Right kidney (tissue), 9 donors: ENCODE data around the gene EML4.
A peak's percentile ranks its signal among the peaks of the same experiment; 100 is the strongest.
"Not testable (repeated sequence)": the region's sequence is repeated elsewhere in the genome, so short reads cannot be mapped to it uniquely, and the experiment has no call there.

Experiments used
- DNase-seq: peaks from one replicate; pipeline ENCODE4 v3.0.0-alpha.2; 2016
- long read RNA-seq, 8 donors: transcript quantifications; one replicate each; lab custom pipeline, GENCODE V29; 2026

The EML4 gene
- long read RNA-seq, donor 1, full-length matches to known transcripts: 15 of 28 reads
- long read RNA-seq, donor 1, partial matches to known transcripts: 13 of 28 reads
- long read RNA-seq, donor 1, other reads (novel, unspliced or antisense): 0 of 28 reads
- long read RNA-seq, donor 2, full-length matches to known transcripts: 9 of 9 reads
- long read RNA-seq, donor 2, partial matches to known transcripts: 0 of 9 reads
- long read RNA-seq, donor 2, other reads (novel, unspliced or antisense): 0 of 9 reads
- long read RNA-seq, donor 3, full-length matches to known transcripts: 12 of 12 reads
- long read RNA-seq, donor 3, partial matches to known transcripts: 0 of 12 reads
- long read RNA-seq, donor 3, other reads (novel, unspliced or antisense): 0 of 12 reads
- long read RNA-seq, donor 4, full-length matches to known transcripts: 19 of 48 reads
- long read RNA-seq, donor 4, partial matches to known transcripts: 29 of 48 reads
- long read RNA-seq, donor 4, other reads (novel, unspliced or antisense): 0 of 48 reads
- long read RNA-seq, donor 5, full-length matches to known transcripts: 16 of 16 reads
- long read RNA-seq, donor 5, partial matches to known transcripts: 0 of 16 reads
- long read RNA-seq, donor 5, other reads (novel, unspliced or antisense): 0 of 16 reads
- long read RNA-seq, donor 6, full-length matches to known transcripts: 22 of 31 reads
- long read RNA-seq, donor 6, partial matches to known transcripts: 9 of 31 reads
- long read RNA-seq, donor 6, other reads (novel, unspliced or antisense): 0 of 31 reads
- long read RNA-seq, donor 7, full-length matches to known transcripts: 25 of 40 reads
- long read RNA-seq, donor 7, partial matches to known transcripts: 15 of 40 reads
- long read RNA-seq, donor 7, other reads (novel, unspliced or antisense): 0 of 40 reads
- long read RNA-seq, donor 8, full-length matches to known transcripts: 19 of 54 reads
- long read RNA-seq, donor 8, partial matches to known transcripts: 35 of 54 reads
- long read RNA-seq, donor 8, other reads (novel, unspliced or antisense): 0 of 54 reads

GRCh38 chr2:42169100-42169873 is at the start of gene EML4:
Gene EML4 (plus strand): TSS chr2:42169353. CDS start chr2:42169612, 259 bp downstream.
- peak; percentile 98 for DNase-seq

- DNase-seq: no peak
Measured at GRCh38 chr2:42123426-42123825, 45.7 kb upstream of the EML4 start.

GRCh38 chr2:42124011-42124785 is 45.0 kb upstream of the EML4 start:
- no peak for DNase-seq

- DNase-seq: no peak
Measured at GRCh38 chr2:42125841-42126594, 43.1 kb upstream of the EML4 start.

- DNase-seq: not testable (repeated sequence)
Measured at GRCh38 chr2:42126873-42127272, 42.3 kb upstream of the EML4 start.

GRCh38 chr2:42127425-42128424 is 41.4 kb upstream of the EML4 start:
- no peak for DNase-seq

- DNase-seq: no peak
Measured at GRCh38 chr2:42128721-42129486, 40.2 kb upstream of the EML4 start.

- DNase-seq: no peak
Measured at GRCh38 chr2:42129487-42129852, 39.7 kb upstream of the EML4 start.

GRCh38 chr2:42129947-42130346 is 39.2 kb upstream of the EML4 start:
- no peak for DNase-seq

GRCh38 chr2:42130858-42131257 is 38.3 kb upstream of the EML4 start:
- DNase-seq: not testable (repeated sequence)

GRCh38 chr2:42132191-42132965 is 36.8 kb upstream of the EML4 start:
- no peak for DNase-seq

- DNase-seq: peak; percentile 79
Measured at GRCh38 chr2:42132966-42133641, 36.0 kb upstream of the EML4 start.

- DNase-seq: no peak
Measured at GRCh38 chr2:42133771-42134195, 35.4 kb upstream of the EML4 start.

GRCh38 chr2:42134401-42134932 is 34.7 kb upstream of the EML4 start:
- not testable (repeated sequence) for DNase-seq

GRCh38 chr2:42135381-42136312 is 33.5 kb upstream of the EML4 start:
- DNase-seq: no peak

- DNase-seq: no peak
Measured at GRCh38 chr2:42136782-42137124, 32.4 kb upstream of the EML4 start.
